ENCODE results near the gene IFT25.
"Not testable (repeated sequence)": the region's sequence is repeated elsewhere in the genome, so short reads cannot be mapped to it uniquely, and the experiment has no call there.

The IFT25 gene

GRCh38 chr1:53883600-53883999 lies 61.9 kb downstream of the IFT25 start:
- DNase-seq = not testable (repeated sequence)

GRCh38 chr1:53881853-53882252 lies 63.6 kb downstream of the IFT25 start:
- DNase-seq = not testable (repeated sequence)

- DNase-seq = peak in 1 of 2 donors; percentile 56
Observed at GRCh38 chr1:53878492-53879105, 66.9 kb downstream of the IFT25 start.

DNA sequence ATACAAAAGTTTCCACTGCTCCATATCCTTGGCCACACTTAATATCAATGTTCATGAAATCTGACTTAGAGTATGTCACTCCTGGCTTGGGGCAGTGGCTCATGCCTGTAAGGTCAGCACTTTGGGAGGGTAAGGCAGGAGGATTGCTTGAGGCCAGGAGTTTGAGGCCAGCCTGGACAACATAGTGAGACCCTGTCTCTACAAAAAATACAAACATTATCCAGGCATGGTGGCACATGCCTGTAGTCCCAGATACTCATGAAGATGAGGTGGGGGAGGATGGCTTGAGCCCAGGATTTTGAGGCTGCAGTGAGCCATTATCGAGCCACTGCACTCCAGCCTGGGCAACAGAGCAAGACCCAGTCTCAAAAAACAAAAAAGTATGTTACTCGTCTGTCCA lies 70.3 kb downstream of the IFT25 start:
- not testable (repeated sequence) for DNase-seq

- no peak for DNase-seq
Observed at GRCh38 chr1:53871773-53872484, 73.6 kb downstream of the IFT25 start.
